Fibroblast of peridontal ligament (primary cell): ENCODE measurements around the gene APOB.
"Not testable (repeated sequence)": the region's sequence is repeated elsewhere in the genome, so short reads cannot be mapped to it uniquely, and the experiment has no call there.

Experiments used
- DNase-seq: peaks from one replicate; pipeline ENCODE4 v3.0.0-alpha.2; 2010; ENCODE audit errors: extremely low read depth

APOB gene

GRCh38 chr2:21034156-21034971, 9.5 kb downstream of the APOB start:
- DNase-seq, result no peak

- DNase-seq, result no peak
These were observed 10.4 kb downstream of the APOB start for GRCh38 chr2:21033237-21034155.

DNA sequence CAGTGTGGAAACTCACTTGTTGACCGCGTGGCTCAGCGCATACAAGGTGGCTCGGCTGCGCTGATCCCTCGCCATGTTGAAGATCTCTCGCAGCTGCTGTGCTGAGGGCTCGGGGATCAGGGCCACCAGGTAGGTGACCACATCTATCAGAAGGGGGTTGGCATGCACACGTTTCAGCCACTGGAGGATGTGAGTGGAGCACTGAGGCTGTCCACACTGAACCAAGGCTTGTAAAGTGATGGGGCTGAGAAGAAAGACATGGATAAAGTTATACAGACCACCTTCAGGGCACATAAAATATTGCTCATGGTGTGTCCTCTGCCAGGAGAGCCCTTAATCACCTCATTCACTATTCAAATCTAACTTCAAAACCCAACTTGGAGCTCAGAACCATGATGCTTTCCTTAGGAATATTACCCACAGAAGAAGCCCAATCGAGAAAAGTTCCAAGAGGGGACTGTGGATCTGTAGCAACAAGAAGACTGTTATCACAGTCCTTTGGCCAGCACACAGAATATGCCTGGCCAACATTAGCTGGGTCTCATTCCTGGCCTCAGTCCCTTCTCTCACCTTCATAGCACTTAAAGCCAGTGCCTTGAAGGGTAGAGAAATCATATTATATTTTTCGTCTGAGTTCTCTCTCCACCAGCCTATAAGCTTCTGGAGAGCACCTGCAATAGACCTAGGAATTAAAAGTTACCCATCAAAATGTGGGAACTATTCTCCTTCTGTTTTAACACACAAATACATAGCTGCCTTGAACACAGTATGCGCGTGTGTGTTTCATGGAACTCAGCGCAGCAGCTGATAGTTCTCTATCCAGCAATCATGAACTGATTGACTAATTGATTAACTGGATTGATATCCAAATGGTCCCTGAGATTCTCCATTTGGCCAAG, 11.3 kb downstream of the APOB start:
- no peak for DNase-seq

DNA sequence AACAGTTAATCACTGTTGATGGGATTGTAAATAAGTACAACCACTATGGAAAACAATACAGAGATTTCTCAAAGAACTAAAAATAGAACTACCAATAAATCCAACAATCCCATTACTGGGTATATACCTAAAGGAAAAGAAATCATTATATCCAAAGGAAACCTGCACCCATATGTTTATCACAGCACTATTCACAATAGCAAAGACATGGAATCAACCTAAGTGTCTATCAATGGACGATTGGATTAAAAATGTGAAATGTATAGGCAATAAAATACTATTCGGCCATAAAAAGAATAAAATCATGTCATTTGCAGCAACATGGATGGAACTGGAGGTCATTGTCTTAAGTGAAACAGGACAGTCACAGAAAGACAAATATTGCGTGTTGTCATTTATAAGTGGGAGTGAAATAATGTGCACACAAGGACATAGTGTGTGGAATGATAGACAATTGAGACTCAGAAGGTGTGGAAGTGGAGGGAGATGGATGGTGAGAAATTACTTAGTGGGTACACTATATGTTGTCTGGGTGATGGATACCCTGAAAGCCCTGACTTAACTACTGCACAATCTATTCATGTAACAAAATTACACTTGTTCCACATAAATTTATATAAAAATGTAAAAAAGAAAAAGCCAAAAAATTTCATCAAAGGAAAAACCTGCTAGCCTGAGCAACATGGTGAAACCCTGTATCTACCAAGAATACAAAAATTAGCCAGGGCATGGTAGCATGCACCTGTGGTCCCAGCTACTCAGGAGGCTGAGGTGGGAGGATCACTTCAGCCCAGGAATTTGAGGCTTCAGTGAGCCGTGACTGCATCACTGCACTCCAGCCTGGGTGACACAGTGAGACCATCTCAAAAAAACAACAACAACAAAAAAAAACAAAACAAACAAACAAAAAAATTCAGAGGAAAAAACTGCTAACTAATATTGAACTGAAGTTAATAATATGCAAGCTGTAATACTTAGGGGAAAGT, 12.6 kb downstream of the APOB start:
- DNase-seq, result no peak

DNA sequence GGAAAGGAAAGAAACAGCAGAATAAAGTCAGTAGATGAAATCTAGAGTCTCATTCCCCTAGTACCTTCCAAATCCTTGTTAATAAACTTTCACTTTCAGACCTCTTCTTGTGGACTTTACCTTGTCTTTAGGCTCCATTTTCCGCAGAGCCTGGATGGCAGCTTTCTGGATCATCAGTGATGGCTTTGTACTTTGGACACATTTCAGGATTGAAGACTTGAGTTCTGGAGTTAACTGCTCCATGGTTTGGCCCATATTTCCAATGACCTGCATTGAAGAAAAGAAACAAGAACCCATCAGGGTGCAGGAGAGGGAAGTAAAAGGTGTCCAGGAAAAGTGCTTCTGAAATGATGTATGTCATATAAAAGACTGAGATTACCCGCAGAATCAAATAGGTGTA, 14.4 kb downstream of the APOB start:
- DNase-seq, result no peak

DNA sequence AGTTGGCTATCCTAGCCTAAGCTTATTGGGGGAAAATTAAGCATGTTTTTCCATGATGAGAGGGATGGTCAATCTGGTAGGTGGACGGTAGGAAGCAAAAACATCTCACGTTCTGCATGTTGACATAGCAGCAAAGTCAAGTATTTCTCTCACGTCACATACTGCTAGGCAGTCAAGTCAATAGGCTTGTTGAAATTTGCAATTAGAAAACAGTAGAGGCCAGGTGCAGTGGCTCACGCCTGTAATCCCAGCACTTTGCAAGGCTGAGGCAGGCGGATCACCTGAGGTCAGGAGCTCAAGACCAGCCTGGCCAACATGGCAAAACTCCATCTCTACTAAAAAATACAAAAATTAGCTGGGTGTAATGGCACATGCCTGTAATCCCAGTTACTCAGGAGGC, 14.9 kb downstream of the APOB start:
- DNase-seq, result not testable (repeated sequence)

- DNase-seq, result no peak
These were observed 15.6 kb downstream of the APOB start for GRCh38 chr2:21028021-21028947.

DNA sequence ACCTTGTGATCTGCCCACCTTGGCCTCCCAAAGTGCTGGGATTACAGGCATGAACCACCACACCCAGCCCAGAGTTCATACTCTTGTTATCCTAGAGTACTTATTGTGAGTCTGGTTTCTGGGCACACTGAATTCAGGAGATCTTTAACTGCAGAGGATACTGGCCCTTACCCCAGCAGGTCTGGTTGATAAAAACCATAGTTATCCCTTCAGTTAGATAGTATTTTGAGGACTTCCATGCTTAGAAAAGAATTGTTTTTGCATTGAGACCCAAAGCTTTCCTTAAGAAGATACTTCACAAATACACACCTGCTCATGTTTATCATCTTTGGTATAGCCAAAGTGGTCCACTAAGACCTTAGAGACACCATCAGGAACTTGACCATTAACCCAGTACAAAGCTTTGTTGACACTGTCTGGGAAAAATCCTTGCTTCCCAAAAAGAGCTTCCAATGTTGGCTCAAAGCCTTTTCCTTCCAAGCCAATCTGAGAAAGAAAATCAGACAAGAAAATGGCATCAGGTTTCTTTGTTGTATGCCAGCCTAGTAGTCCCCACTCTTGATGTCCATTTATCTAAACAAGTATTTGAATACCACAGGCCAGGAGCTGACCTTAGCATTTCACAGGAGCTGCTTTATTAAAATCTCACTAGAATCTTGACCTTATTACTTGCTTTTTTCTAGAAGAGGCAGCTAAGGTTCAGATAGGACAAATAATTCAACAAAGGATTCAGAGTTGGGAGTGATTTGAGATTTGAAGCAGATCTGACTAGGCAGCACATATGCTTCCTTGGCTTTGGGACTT, 17.2 kb downstream of the APOB start:
- no peak for DNase-seq

DNA sequence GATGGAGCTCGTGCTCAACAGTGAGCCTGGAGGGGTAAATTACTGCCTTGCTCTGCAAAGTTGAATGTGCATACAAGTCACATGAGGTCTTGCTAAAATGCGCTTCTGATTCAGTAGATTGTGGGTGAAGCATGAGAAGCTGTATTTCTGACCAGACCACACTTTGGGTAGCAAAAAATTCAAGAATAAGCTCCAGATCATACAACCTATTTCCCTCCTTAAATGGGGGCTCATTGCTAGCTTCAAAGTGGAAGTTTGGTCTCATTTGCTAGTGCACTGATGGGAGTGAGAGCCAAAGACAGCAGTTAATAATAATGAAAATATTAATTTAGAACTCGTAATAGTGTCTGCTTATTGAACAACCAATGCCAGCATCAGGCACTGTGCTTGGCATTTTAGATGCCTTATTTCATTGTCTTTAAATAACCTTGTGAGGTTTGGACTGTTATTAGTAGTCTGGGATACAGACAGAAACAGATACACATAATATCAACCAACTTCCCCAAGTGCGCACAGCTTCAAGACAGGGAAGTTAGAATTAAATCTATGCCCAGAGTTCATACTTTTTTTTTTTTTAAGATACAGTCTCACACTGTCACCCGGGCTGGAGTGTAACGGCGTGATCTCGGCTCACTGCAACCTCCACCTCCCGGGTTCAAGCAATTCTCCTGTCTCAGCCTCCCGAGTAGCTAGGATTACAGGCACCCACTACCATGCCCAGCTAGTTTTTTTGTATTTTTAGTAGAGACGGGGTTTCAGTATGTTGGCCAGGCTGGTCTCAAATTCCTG, 18.0 kb downstream of the APOB start:
- no peak for DNase-seq

DNA sequence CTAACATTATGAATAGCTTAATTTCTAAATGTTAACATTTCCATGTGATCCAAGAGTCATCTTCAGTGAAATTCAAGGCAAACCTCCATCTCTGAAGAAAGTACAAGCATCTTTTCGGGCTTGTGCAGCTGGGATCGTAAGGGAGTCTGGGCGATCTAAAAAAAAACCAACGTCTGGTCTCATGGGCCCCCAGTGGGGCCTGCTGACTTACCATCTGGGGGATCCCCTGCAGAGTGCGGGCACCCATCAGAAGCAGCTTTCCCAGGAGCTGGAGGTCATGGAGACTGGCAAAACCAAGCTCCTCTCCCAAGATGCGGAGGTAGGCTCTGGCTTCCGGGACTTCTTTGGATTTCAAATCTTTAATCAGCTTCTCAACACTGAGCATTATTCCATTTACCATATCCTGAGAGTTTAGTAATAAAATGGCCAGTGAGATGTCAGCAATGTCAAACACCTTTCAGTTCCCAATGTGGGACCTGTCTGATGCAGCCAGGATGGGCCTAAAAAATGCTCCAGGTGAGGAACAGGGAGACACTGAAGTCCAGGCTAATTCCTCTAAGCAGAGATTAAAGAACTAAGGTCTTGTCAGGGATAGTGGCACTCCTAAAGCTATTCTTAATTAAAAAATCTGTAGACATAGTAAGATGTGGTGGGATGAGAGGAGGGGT, 19.0 kb downstream of the APOB start:
- DNase-seq, result no peak

DNA sequence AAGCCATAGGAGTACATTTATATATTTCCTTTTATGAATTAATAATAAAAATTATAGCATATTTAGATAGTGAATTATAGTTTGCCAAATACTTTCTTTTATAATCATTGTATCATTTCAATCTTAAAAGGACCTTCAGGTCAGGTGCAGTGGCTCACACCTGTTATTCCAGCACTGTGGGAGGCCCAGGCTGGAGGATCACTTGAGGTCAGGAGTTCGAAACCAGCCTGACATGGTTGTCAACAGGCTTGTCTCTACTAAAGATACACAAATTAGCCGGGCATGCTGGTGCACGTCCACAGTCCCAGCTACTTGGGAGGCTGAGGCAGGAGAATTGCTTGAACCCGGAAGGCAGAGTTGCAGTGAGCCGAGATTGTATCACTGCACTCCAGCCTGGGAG, 19.7 kb downstream of the APOB start:
- no peak for DNase-seq

DNA sequence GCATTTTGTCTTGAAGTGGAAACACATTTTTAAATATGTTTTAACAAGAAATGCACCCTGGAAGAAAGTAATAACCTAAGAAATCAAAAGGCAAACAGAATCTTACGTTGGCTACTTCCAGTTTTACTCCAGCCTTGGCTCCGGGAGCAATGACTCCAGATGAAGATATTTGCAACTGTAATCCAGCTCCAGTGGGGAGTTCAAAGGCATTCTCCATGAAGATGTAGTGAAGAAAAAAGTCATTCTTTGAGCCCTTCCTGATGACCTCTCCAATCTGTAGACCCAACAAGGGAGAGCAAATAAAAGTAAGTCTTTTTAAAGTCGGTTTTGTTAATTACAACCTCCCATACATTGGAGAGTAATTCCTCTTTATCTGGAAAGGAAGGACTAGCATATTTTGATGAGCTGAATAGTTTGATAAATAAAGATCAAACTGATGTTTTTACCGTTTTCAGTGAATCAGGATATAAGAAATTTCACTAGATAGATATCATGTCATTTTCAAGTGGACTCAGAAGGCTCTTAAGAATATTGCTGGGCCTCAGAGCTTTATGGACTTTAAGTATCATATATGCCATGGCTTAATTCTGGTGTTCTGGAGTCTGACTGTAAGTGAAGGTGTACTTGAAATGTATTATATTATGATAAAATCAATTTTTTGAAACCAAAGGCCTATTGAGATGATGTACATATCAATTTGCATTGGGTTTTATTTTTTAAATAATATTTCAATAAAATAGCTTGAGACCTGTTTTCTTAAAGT, 20.3 kb downstream of the APOB start:
- DNase-seq, result no peak

DNA sequence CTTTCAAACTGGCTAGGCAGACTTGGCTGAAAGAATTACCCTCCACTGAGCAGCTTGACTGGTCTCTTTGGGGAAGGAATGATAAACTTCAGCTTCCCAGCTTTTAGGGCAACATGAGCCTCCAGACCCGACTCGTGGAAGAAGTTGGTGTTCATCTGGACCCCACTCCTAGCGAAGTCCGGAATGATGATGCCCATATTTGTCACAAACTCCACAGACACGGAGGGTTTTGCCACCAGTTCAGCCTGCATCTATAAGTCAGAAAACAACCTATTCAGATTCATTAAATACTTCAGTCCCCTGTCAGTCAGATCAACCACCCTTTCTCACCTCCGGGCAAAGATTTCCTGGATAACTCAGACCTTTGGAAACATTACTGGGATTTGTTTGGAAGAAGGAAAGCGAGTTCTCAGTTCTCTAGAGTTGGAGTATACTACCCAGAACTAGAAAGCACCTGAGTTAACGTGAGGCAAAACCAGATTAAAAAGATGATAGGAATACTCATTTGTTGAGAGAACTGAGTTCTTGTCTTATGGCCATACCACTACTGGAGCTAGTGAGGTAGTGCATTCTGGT, 21.0 kb downstream of the APOB start:
- no peak for DNase-seq

GRCh38 chr2:21021430-21021829, 22.4 kb downstream of the APOB start:
- no peak for DNase-seq

DNA sequence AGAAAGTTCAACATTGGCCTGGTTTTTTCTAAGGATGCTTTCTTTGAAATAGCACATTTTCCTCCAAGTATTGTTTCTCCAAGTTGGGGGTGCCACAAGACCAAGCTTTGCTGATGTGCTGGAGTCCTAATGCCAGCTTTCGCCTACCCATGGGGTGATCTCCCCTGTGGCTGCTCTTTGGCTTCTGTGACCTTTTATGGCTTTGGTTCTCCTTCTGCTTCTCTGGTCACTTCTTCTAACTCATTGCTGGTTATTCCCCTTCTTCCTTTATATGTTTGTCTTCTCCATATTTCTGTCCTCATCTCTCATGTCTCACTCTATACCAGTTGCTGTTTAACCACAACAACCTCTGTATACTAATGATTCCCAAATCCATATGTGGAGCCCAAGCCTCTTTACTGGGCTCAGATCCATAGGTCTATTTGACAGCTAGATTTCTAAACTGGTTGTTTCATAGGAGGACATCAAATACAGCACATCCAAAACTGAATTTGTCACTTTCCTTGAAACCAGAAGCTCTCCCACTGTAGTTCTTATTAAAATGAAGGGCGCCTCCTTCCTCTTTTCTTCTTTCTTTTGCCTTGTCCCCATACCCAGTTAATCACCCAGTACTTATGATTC, 23.1 kb downstream of the APOB start:
- no peak for DNase-seq
